Measurements from ENCODE around the gene HRG. TPM values are rescaled to one million over a fixed set of nuclear protein-coding genes. Genes with fewer than 3 reads are reported as not detected.

Gene HRG
- total RNA-seq, 1 experiment from 2014 or later = not detected

DNA sequence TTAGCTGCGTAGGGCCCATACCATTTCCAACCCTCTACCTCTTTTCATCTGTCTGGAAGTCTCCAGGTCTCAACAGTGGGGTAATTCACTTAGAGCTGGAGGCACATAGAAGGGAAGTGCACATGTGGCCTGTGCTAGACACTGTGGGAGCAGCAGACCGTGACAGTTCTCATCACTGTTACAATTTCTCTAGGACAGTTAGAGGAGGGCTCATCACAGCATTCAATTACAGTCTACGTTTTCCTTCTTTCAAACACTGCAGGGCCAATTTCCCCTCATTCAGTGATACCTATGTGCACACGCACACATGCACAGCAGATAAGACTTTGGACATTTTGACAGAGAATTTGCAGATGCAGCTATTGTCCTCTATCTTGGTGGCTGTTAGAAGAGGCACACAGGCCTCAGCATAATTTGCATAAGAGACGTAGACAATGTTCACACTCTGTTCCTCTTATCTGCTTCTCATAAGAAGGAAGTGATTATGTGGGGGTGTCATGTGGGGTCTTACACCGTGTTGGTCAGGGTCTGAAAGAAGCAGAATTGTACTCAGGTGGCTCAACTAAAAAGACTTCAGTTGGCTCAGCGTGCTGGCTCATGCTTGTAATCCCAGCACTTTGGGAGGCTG, 12.6 kb upstream of the HRG start:
- H3K36me3 Mint-ChIP-seq (ENCODE audit: insufficient read depth in 1 of 3, low read depth in 3 of 3) = peaks cover 5 to 10% (median 5%) of the 10 kb centered on the region in 3 experiments

More for the DNA sequence above, 12.6 kb upstream of the HRG start:
- WGBS (ENCODE audit: extremely low coverage, insufficient read length, low lambda C conversion rate) = no CpG with 5 or more reads among the region's 7 CpGs
- Histone ChIP-seq H2BK15ac (ENCODE audit: low read depth, low read length) (no peak overlapping the region), H3K14ac (ENCODE audit: insufficient read depth, low read length) (no peak overlapping the region), H3K4me2 (ENCODE audit: insufficient read depth, insufficient read length, low read length) (no peak overlapping the region), H2BK120ac (ENCODE audit: low read depth, low read length, poor library complexity, severe bottlenecking) (no peak overlapping the region), H3K23me2 (ENCODE audit: insufficient read length, low read depth, low read length, poor library complexity, severe bottlenecking) (no peaks in the 10 kb centered on the region), H2AK5ac (ENCODE audit: insufficient read length, low read length) (no peak overlapping the region), H4K8ac (replicated peaks; ENCODE audit: insufficient read length, low read depth, low read length) (no peak overlapping the region), H3K4ac (ENCODE audit: low read depth, low read length) (no peak overlapping the region), H2BK12ac (ENCODE audit: insufficient read length, low read depth, low read length) (no peak overlapping the region), H3K23ac (ENCODE audit: insufficient read length, low read depth, low read length) (no peak overlapping the region), H4K5ac (ENCODE audit: insufficient read length, low read depth, low read length) (no peak overlapping the region), H3K27ac (ENCODE audit: insufficient read length, low read depth, low read length) (no peak overlapping the region), H3T11ph (ENCODE audit: low read length) (no peak overlapping the region), H2BK5ac (ENCODE audit: insufficient read length, low read length) (no peak overlapping the region), H3K79me2 (ENCODE audit: insufficient read depth, low read length) (no peaks in the 10 kb centered on the region), H3K4me1 (ENCODE audit: insufficient read depth, low read length) (no peaks in the 10 kb centered on the region), H3K56ac (ENCODE audit: insufficient read length, low read depth, low read length) (no peak overlapping the region), H2AFZ (ENCODE audit: low read length) (no peak overlapping the region), H4K91ac (ENCODE audit: insufficient read length, low read depth, low read length) (no peak overlapping the region), H4K20me1 (ENCODE audit: control insufficient read depth, insufficient read depth, insufficient read length) (no peaks in the 10 kb centered on the region), H3K9ac (ENCODE audit: extremely low read depth, insufficient read length, low read length) (no peak overlapping the region), H2BK20ac (ENCODE audit: low read depth, low read length, poor library complexity, severe bottlenecking) (no peak overlapping the region), H3K9me3 (ENCODE audit: control insufficient read depth, low read depth, low read length) (no peaks in the 10 kb centered on the region), H3K79me1 (ENCODE audit: insufficient read depth, low read depth, low read length, poor library complexity, severe bottlenecking) (no peaks in the 10 kb centered on the region), H3K27me3 (ENCODE audit: insufficient read depth, low read length) (no peaks in the 10 kb centered on the region), H3K18ac (ENCODE audit: insufficient read length, low read depth, low read length) (no peak overlapping the region)
- peaks cover 8% of the 10 kb centered on the region in 2 experiments for H3K9me3 Mint-ChIP-seq
- H3K27ac Mint-ChIP-seq = no peak overlapping the region
- TF ChIP-seq, protein P1, sequence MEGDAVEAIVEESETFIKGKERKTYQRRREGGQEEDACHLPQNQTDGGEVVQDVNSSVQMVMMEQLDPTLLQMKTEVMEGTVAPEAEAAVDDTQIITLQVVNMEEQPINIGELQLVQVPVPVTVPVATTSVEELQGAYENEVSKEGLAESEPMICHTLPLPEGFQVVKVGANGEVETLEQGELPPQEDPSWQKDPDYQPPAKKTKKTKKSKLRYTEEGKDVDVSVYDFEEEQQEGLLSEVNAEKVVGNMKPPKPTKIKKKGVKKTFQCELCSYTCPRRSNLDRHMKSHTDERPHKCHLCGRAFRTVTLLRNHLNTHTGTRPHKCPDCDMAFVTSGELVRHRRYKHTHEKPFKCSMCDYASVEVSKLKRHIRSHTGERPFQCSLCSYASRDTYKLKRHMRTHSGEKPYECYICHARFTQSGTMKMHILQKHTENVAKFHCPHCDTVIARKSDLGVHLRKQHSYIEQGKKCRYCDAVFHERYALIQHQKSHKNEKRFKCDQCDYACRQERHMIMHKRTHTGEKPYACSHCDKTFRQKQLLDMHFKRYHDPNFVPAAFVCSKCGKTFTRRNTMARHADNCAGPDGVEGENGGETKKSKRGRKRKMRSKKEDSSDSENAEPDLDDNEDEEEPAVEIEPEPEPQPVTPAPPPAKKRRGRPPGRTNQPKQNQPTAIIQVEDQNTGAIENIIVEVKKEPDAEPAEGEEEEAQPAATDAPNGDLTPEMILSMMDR (conservative IDR thresholded peaks at IDR 0.05) = no peak
- no peak for DNase-seq
- peaks cover 3% of the 10 kb centered on the region; the same call in 1 of the 2 replicates for H3K27me3 Mint-ChIP-seq (ENCODE audit: low read depth)
- no peak overlapping the region for H3K4me3 Mint-ChIP-seq
- H3K4me1 Mint-ChIP-seq = peaks cover 14 to 25% of the 10 kb centered on the region in 2 experiments

Data from H9 (cell line).